ENCODE results near the gene HSD11B1. TPM values are rescaled to one million over a fixed set of nuclear protein-coding genes. Genes with fewer than 3 reads are reported as not detected.

The HSD11B1 gene
- total RNA-seq, 1 experiment from 2014 or later: not detected

DNA sequence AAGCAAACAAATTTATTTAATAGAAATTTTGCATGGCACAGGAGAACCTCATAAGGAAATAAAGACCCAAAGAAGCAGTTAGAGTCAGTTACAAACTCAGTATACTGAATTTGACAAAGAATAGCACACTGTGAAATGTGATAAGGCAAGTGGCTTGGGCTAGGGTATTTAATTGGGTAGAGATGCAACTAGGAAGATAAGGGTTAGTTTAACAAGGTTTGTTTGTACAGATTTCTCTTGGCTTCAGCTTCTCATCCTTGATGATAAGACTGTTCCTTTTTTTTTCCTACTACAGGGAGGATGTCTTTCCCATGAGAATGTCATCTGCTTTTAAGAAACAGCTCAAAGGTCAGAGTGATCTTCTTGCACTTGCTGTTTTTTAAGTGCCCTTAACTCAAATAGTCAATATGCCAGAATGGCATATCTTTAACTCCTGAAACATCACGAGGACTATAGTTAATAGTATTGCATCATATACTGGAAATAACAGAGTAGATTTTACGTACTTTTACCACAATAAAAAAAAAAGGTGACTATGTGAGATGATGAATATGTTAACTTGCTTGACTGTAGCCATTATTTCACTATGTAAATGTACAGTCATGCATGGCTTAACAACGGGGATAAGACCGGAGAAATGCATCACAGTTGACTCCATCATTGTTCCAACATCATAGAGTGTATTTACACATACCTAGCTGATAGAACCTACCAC lies 42.0 kb downstream of the HSD11B1 start (continued):
- TF ChIP-seq, protein P1, sequence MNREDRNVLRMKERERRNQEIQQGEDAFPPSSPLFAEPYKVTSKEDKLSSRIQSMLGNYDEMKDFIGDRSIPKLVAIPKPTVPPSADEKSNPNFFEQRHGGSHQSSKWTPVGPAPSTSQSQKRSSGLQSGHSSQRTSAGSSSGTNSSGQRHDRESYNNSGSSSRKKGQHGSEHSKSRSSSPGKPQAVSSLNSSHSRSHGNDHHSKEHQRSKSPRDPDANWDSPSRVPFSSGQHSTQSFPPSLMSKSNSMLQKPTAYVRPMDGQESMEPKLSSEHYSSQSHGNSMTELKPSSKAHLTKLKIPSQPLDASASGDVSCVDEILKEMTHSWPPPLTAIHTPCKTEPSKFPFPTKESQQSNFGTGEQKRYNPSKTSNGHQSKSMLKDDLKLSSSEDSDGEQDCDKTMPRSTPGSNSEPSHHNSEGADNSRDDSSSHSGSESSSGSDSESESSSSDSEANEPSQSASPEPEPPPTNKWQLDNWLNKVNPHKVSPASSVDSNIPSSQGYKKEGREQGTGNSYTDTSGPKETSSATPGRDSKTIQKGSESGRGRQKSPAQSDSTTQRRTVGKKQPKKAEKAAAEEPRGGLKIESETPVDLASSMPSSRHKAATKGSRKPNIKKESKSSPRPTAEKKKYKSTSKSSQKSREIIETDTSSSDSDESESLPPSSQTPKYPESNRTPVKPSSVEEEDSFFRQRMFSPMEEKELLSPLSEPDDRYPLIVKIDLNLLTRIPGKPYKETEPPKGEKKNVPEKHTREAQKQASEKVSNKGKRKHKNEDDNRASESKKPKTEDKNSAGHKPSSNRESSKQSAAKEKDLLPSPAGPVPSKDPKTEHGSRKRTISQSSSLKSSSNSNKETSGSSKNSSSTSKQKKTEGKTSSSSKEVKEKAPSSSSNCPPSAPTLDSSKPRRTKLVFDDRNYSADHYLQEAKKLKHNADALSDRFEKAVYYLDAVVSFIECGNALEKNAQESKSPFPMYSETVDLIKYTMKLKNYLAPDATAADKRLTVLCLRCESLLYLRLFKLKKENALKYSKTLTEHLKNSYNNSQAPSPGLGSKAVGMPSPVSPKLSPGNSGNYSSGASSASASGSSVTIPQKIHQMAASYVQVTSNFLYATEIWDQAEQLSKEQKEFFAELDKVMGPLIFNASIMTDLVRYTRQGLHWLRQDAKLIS (CRISPR knock-in tag; IDR thresholded peaks at IDR 0.05; ENCODE audit: borderline replicate concordance): no peak
- no peak for TF ChIP-seq TCF7 (CRISPR knock-in tag; IDR thresholded peaks at IDR 0.05; ENCODE audit: low read depth)
- no peak for TF ChIP-seq TEAD1 (CRISPR knock-in tag; IDR thresholded peaks at IDR 0.05)
- TF ChIP-seq NR3C1 (CRISPR knock-in tag; conservative IDR thresholded peaks at IDR 0.05; ENCODE audit: low read depth): no peak
- no peak for TF ChIP-seq FOXJ3 (CRISPR knock-in tag; IDR thresholded peaks at IDR 0.05; ENCODE audit: borderline replicate concordance)
- TF ChIP-seq NR2C2 (CRISPR knock-in tag; IDR thresholded peaks at IDR 0.05): no peak
- no peak for TF ChIP-seq IRF1 (CRISPR knock-in tag; IDR thresholded peaks at IDR 0.05)
- TF ChIP-seq, protein P2, sequence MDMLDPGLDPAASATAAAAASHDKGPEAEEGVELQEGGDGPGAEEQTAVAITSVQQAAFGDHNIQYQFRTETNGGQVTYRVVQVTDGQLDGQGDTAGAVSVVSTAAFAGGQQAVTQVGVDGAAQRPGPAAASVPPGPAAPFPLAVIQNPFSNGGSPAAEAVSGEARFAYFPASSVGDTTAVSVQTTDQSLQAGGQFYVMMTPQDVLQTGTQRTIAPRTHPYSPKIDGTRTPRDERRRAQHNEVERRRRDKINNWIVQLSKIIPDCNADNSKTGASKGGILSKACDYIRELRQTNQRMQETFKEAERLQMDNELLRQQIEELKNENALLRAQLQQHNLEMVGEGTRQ (CRISPR knock-in tag; IDR thresholded peaks at IDR 0.05): no peak
- TF ChIP-seq, protein P3, sequence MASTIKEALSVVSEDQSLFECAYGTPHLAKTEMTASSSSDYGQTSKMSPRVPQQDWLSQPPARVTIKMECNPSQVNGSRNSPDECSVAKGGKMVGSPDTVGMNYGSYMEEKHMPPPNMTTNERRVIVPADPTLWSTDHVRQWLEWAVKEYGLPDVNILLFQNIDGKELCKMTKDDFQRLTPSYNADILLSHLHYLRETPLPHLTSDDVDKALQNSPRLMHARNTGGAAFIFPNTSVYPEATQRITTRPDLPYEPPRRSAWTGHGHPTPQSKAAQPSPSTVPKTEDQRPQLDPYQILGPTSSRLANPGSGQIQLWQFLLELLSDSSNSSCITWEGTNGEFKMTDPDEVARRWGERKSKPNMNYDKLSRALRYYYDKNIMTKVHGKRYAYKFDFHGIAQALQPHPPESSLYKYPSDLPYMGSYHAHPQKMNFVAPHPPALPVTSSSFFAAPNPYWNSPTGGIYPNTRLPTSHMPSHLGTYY (CRISPR knock-in tag; IDR thresholded peaks at IDR 0.05): no peak

- Mint-ChIP-seq H3K27me3 (ENCODE audit: low read depth) (peaks cover 23% of the 10 kb centered on the region), H3K4me1 (peaks cover 10% of the 10 kb centered on the region), H3K9me3 (no peaks in the 10 kb centered on the region), H3K27ac (no peak overlapping the region), H3K36me3 (no peaks in the 10 kb centered on the region), H3K4me3 (peak overlapping the region; percentile 51)
- peak; percentile 99 for DNase-seq (ENCODE audit: low spot score)
- peak; percentile 99 for ATAC-seq
- ChIA-PET CTCF (interaction anchor here (0.5 to 2.1 kb wide), 35 partner anchors 8 to 235 kb away, joined by 3 to 15 read pairs (median 4); partner anchors contain the start of genes C1orf74, G0S2, IRF6 and LAMB3), POLR2A (no interaction called here)
- TF ChIP-seq MAX (CRISPR knock-in tag; IDR thresholded peaks at IDR 0.05) (peak; percentile 85), FOXK1 (CRISPR knock-in tag; IDR thresholded peaks at IDR 0.05) (0 out of 2 replicates have a peak, but pooled peaks have one; percentile 34), JUN (CRISPR knock-in tag; IDR thresholded peaks at IDR 0.05) (no peak), ZNF232 (CRISPR knock-in tag; IDR thresholded peaks at IDR 0.05) (peak; percentile 65; the same call in 1 of the 2 replicates), ETV6 (CRISPR knock-in tag; IDR thresholded peaks at IDR 0.05) (peak; percentile 72; the same call in 1 of the 2 replicates), FOXP1 (CRISPR knock-in tag; IDR thresholded peaks at IDR 0.05; ENCODE audit: borderline replicate concordance) (peak; percentile 50; the same call in 1 of the 2 replicates), ARID4B (CRISPR knock-in tag; IDR thresholded peaks at IDR 0.05; ENCODE audit: borderline replicate concordance) (no peak), ESRRA (CRISPR knock-in tag; IDR thresholded peaks at IDR 0.05; ENCODE audit: borderline replicate concordance) (no peak), RORB (CRISPR knock-in tag; IDR thresholded peaks at IDR 0.05) (no peak), SP1 (CRISPR knock-in tag; conservative IDR thresholded peaks at IDR 0.05) (0 out of 2 replicates have a peak, but pooled peaks have one; percentile 55), GTF2I (CRISPR knock-in tag; conservative IDR thresholded peaks at IDR 0.05) (no peak)
- TF ChIP-seq, protein P4, sequence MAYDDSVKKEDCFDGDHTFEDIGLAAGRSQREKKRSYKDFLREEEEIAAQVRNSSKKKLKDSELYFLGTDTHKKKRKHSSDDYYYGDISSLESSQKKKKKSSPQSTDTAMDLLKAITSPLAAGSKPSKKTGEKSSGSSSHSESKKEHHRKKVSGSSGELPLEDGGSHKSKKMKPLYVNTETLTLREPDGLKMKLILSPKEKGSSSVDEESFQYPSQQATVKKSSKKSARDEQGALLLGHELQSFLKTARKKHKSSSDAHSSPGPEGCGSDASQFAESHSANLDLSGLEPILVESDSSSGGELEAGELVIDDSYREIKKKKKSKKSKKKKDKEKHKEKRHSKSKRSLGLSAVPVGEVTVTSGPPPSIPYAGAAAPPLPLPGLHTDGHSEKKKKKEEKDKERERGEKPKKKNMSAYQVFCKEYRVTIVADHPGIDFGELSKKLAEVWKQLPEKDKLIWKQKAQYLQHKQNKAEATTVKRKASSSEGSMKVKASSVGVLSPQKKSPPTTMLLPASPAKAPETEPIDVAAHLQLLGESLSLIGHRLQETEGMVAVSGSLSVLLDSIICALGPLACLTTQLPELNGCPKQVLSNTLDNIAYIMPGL (CRISPR knock-in tag; IDR thresholded peaks at IDR 0.05): peak; percentile 90
These were observed 43.1 kb downstream of the HSD11B1 start for GRCh38 chr1:209747580-209748262.
